ENCODE data around the gene LRRC19.

GRCh38 chr9:26954050-26954508 is 51.4 kb downstream of the LRRC19 start:
- no peak for TF ChIP-seq CTCF (conservative IDR thresholded peaks at IDR 0.05 in 1 of 2, IDR thresholded peaks at IDR 0.05 in 1 of 2; ENCODE audit: extremely low read depth in 1 of 2, insufficient read depth in 1 of 2, low read depth in 1 of 2, low read length in 2 of 2)
- TF ChIP-seq EZH2 (IDR thresholded peaks at IDR 0.05; ENCODE audit: borderline replicate concordance, low read length), result no peak
